Measurements from ENCODE around the gene TGFBR1.

DNA sequence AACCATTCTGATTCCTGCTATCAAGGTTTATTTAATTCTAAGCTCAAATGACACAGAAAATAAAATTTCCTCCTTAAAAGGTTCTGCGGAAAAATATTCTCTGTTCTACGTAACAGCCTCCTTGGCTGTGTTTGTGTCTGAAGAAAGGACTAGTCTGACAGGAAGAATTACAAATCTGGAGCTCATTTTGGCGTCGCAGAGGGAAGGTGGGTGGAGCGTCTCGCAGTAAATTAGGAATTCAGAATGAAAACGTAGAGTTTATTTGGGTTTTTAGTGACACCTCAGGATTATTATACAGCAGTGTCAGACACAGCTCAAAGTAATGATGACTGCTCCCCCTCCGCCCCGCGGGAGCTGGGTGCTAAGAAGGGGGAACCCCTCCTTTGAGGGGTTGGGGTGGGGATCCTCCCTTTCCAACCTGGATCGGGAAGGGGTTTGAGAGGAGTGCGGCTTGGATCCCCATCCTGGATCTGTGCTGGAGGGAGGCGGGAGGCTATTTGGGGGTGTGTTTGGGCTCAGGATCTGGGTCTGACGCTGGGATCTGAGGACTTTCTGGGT lies 933 bp upstream of the TGFBR1 start:
- TF ChIP-seq, protein P1, sequence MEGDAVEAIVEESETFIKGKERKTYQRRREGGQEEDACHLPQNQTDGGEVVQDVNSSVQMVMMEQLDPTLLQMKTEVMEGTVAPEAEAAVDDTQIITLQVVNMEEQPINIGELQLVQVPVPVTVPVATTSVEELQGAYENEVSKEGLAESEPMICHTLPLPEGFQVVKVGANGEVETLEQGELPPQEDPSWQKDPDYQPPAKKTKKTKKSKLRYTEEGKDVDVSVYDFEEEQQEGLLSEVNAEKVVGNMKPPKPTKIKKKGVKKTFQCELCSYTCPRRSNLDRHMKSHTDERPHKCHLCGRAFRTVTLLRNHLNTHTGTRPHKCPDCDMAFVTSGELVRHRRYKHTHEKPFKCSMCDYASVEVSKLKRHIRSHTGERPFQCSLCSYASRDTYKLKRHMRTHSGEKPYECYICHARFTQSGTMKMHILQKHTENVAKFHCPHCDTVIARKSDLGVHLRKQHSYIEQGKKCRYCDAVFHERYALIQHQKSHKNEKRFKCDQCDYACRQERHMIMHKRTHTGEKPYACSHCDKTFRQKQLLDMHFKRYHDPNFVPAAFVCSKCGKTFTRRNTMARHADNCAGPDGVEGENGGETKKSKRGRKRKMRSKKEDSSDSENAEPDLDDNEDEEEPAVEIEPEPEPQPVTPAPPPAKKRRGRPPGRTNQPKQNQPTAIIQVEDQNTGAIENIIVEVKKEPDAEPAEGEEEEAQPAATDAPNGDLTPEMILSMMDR (IDR thresholded peaks at IDR 0.05; ENCODE audit: insufficient read depth, low read depth, low read length), result no peak
- TF ChIP-seq EZH2 (IDR thresholded peaks at IDR 0.05; ENCODE audit: insufficient read depth, low read length), result no peak
